WTC11 (cell line): ENCODE results near the gene MTPN.

Experiments
- ETV6 ChIP-seq: sonication (generic); formaldehyde crosslinking; IDR thresholded peaks from 2 replicates; pipeline ENCODE4 v1.8.1; 2022; ENCODE audit warnings: mild to moderate bottlenecking, missing genetic modification reagents
- MXD4 ChIP-seq: fragments of 250-450 bp; sonication (Bioruptor Pico); IDR thresholded peaks from 2 replicates; pipeline ENCODE4 v1.8.0; 2021; ENCODE audit warnings: mild to moderate bottlenecking, moderate library complexity, borderline replicate concordance
- TF ChIP-seq, protein P1 (sequence below): sonication (generic); formaldehyde crosslinking; IDR thresholded peaks from 2 replicates; pipeline ENCODE4 v1.8.1; 2023; ENCODE audit warnings: mild to moderate bottlenecking, missing genetic modification reagents, moderate library complexity
- TF ChIP-seq, protein P2 (sequence below): sonication (generic); formaldehyde crosslinking; IDR thresholded peaks from 2 replicates; pipeline ENCODE4 v1.8.1; 2023; ENCODE audit warnings: mild to moderate bottlenecking, missing genetic modification reagents
- TF ChIP-seq, protein P3 (sequence below): sonication (generic); formaldehyde crosslinking; IDR thresholded peaks from 2 replicates; pipeline ENCODE4 v1.8.1; 2022; ENCODE audit warnings: mild to moderate bottlenecking, missing genetic modification reagents, moderate library complexity, borderline replicate concordance
- TF ChIP-seq, protein P4 (sequence below): fragments of 200-600 bp; IDR thresholded peaks from 2 replicates; pipeline ENCODE4 v1.8.0; 2022; ENCODE audit warnings: antibody characterized with exemption
- TF ChIP-seq, protein P5 (sequence below): sonication (generic); formaldehyde crosslinking; conservative IDR thresholded peaks from 2 replicates; pipeline ENCODE4 v1.8.1; 2022; ENCODE audit warnings: mild to moderate bottlenecking, missing genetic modification reagents
- TF ChIP-seq, protein P6 (sequence below): sonication (generic); formaldehyde crosslinking; IDR thresholded peaks from 2 replicates; pipeline ENCODE4 v1.8.1; 2022; ENCODE audit warnings: low read depth, mild to moderate bottlenecking, moderate library complexity, missing genetic modification reagents, borderline replicate concordance
- TF ChIP-seq, protein P7 (sequence below): fragments of 250-450 bp; sonication (Bioruptor Pico); IDR thresholded peaks from 2 replicates; pipeline ENCODE4 v1.9.0; 2021; ENCODE audit warnings: mild to moderate bottlenecking, borderline replicate concordance

DNA sequence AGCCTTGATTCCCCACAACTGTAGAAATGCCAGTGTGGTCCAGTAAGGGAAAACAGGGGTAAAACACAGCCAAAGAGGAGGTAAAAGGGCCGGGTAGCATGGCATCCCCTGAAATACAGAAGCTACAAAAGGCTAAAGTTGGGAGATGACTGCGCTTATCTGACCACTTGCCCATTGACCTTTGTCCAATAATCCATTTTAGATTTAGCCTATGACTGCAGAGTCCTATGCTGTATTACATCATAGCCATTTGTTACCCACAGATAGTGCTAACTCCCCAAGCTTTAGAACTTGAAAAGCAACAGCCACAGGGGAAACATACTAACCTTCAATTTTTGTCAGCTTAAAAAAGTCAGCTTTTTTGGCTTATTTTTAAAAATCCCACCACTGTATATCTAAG, 26.2 kb downstream of the MTPN start:
- no peak for TF ChIP-seq ETV6
- TF ChIP-seq, protein P1, sequence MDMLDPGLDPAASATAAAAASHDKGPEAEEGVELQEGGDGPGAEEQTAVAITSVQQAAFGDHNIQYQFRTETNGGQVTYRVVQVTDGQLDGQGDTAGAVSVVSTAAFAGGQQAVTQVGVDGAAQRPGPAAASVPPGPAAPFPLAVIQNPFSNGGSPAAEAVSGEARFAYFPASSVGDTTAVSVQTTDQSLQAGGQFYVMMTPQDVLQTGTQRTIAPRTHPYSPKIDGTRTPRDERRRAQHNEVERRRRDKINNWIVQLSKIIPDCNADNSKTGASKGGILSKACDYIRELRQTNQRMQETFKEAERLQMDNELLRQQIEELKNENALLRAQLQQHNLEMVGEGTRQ (CRISPR knock-in tag): no peak
- TF ChIP-seq, protein P2, sequence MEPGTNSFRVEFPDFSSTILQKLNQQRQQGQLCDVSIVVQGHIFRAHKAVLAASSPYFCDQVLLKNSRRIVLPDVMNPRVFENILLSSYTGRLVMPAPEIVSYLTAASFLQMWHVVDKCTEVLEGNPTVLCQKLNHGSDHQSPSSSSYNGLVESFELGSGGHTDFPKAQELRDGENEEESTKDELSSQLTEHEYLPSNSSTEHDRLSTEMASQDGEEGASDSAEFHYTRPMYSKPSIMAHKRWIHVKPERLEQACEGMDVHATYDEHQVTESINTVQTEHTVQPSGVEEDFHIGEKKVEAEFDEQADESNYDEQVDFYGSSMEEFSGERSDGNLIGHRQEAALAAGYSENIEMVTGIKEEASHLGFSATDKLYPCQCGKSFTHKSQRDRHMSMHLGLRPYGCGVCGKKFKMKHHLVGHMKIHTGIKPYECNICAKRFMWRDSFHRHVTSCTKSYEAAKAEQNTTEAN (CRISPR knock-in tag): no peak
- TF ChIP-seq, protein P3, sequence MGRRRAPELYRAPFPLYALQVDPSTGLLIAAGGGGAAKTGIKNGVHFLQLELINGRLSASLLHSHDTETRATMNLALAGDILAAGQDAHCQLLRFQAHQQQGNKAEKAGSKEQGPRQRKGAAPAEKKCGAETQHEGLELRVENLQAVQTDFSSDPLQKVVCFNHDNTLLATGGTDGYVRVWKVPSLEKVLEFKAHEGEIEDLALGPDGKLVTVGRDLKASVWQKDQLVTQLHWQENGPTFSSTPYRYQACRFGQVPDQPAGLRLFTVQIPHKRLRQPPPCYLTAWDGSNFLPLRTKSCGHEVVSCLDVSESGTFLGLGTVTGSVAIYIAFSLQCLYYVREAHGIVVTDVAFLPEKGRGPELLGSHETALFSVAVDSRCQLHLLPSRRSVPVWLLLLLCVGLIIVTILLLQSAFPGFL (CRISPR knock-in tag): no peak
- TF ChIP-seq MXD4 (CRISPR knock-in tag): no peak
- TF ChIP-seq, protein P4, sequence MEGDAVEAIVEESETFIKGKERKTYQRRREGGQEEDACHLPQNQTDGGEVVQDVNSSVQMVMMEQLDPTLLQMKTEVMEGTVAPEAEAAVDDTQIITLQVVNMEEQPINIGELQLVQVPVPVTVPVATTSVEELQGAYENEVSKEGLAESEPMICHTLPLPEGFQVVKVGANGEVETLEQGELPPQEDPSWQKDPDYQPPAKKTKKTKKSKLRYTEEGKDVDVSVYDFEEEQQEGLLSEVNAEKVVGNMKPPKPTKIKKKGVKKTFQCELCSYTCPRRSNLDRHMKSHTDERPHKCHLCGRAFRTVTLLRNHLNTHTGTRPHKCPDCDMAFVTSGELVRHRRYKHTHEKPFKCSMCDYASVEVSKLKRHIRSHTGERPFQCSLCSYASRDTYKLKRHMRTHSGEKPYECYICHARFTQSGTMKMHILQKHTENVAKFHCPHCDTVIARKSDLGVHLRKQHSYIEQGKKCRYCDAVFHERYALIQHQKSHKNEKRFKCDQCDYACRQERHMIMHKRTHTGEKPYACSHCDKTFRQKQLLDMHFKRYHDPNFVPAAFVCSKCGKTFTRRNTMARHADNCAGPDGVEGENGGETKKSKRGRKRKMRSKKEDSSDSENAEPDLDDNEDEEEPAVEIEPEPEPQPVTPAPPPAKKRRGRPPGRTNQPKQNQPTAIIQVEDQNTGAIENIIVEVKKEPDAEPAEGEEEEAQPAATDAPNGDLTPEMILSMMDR: no peak
- TF ChIP-seq, protein P5, sequence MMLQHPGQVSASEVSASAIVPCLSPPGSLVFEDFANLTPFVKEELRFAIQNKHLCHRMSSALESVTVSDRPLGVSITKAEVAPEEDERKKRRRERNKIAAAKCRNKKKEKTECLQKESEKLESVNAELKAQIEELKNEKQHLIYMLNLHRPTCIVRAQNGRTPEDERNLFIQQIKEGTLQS (CRISPR knock-in tag): no peak
- TF ChIP-seq, protein P6, sequence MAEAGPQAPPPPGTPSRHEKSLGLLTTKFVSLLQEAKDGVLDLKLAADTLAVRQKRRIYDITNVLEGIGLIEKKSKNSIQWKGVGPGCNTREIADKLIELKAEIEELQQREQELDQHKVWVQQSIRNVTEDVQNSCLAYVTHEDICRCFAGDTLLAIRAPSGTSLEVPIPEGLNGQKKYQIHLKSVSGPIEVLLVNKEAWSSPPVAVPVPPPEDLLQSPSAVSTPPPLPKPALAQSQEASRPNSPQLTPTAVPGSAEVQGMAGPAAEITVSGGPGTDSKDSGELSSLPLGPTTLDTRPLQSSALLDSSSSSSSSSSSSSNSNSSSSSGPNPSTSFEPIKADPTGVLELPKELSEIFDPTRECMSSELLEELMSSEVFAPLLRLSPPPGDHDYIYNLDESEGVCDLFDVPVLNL: no peak
- TF ChIP-seq, protein P7, sequence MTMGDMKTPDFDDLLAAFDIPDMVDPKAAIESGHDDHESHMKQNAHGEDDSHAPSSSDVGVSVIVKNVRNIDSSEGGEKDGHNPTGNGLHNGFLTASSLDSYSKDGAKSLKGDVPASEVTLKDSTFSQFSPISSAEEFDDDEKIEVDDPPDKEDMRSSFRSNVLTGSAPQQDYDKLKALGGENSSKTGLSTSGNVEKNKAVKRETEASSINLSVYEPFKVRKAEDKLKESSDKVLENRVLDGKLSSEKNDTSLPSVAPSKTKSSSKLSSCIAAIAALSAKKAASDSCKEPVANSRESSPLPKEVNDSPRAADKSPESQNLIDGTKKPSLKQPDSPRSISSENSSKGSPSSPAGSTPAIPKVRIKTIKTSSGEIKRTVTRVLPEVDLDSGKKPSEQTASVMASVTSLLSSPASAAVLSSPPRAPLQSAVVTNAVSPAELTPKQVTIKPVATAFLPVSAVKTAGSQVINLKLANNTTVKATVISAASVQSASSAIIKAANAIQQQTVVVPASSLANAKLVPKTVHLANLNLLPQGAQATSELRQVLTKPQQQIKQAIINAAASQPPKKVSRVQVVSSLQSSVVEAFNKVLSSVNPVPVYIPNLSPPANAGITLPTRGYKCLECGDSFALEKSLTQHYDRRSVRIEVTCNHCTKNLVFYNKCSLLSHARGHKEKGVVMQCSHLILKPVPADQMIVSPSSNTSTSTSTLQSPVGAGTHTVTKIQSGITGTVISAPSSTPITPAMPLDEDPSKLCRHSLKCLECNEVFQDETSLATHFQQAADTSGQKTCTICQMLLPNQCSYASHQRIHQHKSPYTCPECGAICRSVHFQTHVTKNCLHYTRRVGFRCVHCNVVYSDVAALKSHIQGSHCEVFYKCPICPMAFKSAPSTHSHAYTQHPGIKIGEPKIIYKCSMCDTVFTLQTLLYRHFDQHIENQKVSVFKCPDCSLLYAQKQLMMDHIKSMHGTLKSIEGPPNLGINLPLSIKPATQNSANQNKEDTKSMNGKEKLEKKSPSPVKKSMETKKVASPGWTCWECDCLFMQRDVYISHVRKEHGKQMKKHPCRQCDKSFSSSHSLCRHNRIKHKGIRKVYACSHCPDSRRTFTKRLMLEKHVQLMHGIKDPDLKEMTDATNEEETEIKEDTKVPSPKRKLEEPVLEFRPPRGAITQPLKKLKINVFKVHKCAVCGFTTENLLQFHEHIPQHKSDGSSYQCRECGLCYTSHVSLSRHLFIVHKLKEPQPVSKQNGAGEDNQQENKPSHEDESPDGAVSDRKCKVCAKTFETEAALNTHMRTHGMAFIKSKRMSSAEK (CRISPR knock-in tag): no peak
